GM19397 (cell line): ENCODE measurements around the gene BAX.

Experiments
- ATAC-seq: cut with Tn5 transposase; IDR thresholded peaks from one replicate; pipeline ENCODE4 v1.9.1; 2021; ENCODE audit warnings: mild to moderate bottlenecking, moderate library complexity; ENCODE audit not compliant: unreplicated experiment

BAX gene

DNA sequence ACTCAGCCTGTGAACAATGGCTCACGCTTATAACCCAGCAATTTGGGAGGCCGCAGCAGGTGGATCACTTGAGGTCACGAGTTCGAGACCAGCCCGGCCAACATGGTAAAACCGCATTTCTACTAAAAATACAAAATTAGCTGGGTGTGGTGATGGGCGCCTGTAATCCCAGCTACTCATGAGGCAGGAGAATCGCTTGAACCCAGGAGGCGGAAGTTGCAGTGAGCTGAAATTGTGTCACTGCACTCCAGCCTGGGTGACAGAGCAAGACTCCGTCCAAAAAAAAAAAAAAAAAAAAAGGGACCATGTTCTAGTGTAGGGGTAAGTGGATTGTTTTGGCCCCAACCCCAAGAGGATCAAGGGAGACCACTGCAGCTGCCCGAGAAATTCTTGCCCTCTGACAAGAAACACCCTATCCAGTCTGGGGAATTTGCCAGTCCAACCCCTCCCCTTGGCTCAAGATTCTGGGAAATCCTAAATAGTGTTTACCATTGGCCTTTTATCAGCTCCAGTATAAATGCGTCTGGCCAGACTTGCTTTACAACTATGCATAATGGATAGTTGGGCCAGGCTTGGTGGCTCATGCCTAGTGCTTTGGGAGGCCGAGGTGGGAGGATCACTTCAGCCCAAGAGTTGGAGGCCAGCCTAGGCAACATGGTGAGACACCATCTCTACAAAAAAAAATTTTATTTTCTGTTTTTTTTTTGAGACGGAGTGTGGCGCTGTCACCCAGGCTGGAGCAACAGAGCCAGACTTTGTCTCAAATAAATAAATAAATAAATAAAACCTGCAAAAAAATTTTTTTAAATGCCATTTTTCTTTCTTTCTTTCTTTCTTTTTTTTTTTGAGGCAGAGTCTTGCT lies 26.3 kb upstream of the BAX start:
- no peak for ATAC-seq

DNA sequence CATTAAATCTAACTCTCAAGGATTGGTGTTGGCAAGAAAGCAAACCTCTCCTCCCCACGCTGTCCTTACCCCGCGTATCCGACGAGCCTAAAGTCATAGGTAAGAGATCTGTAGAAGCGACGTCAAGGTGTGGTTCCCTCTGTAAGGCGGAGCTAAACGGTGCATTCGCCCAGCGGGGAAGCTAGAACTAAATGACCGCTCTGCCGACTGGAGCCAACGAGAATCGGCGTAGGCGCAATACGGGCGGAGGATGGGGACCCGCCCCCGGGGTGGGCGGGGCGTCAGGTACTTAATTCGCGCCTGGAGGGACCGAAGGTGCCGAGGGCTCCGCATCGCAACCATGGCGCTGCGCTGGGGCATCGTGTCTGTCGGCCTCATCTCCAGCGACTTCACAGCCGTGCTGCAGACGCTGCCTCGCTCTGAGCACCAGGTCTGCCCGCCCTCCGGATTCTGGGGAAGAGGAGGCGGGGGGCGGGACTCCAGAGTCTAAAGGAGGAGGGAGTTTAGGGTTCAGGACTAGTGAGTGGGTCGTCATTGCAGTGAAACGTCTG lies 21.2 kb upstream of the BAX start, which contains the start of gene DHDH:
Gene DHDH, plus strand, starts transcription at position 318 of the 551 bp plus-strand sequence. Its CDS starts 23 bp downstream, at position 341.
- ATAC-seq, result no peak

DNA sequence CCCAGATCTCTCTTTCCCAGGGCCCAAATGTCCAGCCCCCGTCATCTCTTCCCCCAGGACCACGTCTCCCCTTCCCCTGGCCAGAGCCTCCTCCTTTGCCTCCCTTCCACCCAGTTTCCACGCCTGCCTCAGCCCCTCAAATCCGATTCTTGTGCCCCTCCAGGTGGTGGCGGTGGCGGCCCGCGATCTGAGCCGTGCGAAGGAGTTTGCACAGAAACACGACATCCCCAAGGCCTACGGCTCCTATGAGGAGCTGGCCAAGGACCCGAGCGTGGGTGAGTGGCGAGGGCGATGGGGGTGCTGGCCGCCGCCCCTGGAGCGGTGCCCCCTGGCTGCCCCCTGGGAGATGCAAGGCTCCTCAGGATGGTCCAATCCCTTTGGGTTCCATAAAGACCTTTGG lies 19.8 kb upstream of the BAX start:
- no peak for ATAC-seq

DNA sequence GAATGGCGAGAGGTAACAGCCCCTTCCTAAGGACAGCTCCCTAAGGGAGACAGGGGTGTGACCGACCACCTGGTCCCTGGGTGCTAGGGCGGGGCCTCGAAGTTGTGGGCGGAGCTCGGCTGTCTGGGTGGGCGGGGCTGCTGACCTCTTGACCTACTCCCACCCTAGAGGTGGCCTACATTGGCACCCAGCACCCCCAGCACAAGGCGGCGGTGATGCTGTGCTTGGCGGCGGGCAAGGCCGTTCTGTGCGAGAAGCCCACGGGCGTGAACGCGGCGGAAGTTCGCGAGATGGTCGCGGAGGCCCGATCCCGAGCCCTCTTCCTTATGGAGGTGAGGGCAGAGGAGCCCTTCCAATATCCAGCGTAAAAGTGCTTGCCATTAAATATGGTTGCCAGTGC lies 18.8 kb upstream of the BAX start:
- ATAC-seq, result no peak

DNA sequence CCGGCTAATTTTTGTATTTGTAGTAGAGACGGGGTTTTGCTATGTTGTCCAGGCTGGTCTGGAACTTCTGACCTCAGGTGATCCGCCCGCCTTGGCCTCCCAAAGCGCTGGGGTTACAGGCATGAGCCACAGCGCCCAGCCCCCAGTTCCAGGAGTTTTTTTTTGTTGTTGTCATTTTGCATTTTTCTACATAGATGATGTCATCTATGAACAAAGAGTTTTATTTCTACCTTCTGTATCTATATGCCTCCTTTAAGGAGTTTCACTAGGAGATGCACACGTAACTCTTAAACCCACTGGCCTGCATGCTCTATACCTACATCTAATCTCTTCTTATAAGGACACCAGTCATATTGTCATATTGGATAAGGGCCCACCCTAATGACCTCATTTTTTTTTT lies 16.4 kb upstream of the BAX start:
- ATAC-seq, result no peak

DNA sequence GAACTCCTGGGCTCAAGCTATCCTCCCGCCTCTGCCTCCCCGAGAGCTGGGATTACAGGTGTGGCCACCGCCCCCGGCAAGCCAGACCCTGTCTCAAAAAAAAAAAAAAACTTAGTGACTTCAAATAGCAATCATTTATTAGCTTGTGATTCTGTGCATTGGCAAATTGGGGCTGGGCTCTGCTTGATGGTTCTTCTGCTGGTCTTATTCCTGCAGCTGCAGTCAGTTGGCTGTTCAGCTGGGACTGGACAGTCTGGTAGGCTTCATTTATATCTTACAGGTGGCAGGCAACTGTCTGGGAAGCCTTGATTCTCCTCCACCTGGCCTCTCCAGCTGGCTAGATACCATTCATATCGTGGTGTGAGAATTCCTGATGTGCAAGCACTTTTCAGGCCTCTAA lies 13.8 kb upstream of the BAX start:
- ATAC-seq, result no peak

DNA sequence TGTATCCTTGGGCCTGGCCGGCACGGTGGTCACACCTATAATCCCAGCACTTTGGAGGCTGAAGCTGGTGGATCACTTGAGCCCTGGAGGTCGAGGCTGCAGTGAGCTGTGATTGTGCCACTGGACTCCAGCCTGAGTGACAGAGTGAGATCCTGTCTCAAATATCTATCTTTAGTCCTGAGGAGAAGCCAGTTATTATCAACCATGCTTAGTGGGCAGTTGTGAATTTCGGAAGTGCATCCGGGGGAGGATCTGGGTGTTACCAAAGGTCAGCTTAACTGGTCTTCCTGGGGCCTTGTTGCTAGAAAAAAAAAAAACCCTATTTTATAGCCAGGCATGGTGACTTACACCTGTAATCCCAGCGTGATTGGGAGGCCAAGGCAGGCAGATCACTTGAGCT lies 11.6 kb upstream of the BAX start:
- no peak for ATAC-seq

DNA sequence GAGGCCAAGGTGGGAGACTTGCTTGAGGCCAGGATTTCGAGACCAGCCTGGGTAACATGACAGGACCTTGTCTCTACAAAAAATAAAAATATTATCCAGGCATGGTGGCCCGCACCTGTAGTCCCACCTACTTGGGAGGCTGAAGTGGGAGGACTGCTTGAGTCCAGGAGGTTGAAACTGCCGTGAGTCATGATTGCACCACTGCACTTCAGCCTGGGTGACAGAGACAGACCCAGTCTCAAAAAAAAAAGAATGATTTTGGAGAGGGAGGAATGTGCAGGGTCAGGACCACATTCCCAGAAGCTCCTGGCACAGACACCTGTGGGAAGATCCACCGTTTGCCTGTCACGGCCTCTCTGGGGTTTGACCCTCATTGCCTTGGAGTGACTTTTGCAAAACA lies 9.3 kb upstream of the BAX start:
- ATAC-seq, result no peak

DNA sequence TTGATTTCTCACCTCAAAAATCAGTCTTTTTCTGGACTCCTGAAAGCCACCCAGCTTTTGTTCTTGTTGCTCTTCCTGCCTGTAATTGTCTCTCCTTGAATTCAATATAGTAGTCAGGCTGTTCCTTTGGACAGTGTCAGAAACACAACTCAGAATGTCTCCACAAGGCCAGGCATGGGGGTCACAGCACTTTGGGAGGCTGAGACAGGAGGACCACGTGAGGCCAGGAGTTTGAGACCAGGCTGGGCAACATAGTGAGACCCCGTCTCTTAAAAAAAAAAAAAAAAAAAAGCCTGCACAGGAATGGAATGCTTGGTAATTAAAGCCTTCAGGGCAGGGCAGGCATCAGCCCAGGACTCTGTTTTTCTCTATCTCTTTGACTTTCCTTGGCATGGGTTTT lies 8.9 kb upstream of the BAX start:
- ATAC-seq, result no peak

DNA sequence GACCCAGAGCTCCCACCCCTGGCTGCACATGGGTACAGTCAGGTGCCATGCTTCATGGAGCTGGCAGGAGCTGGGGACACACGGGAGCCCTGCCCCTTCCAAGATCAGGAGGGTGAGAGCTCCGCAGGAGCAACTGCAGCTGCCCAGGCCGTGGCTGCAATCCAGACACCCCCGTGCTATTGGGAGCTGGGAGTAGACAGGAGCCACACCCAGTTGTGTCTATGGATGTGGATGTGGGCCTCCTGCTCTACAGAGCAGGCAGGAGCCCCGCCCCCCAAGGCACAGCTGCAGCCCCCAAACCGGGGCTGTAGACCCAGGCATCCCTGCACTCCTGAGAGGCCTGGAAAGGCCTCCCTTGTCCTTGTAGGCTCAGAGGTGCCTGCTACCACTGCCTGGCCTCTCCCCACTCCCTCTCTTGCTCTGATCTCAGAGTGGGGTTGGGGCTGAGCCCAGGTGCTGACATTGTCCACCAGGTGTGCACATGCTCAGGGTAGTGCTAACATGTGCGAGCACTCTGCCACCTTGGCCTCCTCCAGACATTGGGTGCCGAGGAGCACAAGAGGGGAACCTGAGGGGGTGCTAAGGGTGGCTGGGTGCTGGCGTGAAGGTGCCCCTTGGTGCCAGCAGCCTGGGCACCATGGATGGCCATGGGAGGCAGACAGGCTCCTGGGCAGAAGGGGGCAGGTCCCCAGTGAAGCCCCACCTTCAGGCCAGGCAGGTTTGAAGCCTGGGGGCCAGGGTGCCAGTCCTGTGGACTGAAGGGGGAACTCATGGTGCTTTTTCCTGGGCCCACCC lies 8.0 kb upstream of the BAX start:
- no peak for ATAC-seq

DNA sequence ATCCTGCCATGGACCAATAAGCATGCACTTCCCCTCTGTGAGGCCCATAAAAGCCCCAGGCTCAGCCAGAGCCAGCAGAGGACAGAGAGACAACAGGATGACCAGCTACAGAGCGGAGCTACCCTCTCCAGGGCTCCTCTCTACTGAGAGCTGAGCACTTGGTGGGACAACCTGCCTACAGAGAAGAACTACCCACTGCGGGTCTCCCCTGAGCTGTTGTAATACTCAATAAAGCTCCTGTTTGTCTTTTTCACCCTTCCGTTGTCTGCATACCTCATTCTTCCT lies 7.5 kb upstream of the BAX start:
- ATAC-seq, result no peak

DNA sequence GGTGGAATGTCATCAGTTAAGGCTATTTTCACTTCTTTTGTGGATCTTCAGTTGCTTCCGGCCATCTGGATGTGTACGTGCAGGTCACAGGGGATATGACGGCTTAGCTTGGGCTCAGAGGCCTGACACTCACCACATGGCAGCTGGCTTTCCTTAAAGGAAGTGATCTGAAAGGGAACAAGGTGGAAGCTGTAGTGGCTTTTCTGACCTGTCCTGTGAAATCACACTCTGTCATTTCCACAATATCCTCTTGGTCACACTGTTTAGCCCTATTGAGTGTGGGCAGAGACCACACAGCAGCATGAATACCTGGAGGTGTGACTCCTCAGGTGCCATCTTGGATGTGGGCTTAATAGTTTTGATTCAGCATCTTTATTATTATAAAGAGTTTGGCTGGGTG lies 4.5 kb upstream of the BAX start:
- ATAC-seq, result no peak

DNA sequence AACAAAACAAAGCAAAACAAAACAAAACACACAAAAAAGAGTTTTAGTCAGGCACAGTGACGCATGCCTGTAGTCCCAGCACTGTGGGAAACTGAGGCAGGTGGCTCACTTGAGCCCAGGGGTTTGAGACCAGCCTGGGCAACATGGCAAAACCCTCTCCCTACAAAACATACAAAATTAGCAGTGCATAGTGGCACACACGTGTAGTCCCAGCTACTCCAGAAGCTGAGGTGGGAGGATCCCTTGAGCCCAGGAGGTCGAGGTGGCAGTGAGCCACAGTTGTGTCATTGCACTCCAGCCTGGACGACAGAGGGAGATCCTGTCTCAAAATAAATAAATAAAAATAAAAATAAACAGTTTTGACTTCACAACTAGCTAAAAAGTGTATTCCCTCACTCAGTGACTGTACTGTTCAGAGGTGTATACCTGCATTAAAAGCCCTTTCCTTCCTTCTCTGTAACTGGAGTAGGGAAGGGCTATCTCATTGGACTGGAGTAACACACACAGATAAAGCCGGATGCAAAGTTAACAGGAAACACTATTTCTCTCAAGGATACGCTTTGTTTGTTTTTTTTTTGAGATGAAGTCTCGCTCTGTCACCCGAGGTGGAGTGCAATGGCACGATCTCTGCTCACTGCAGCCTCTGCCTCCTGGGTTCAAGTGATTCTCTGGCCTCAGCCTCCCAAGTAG lies 3.7 kb upstream of the BAX start:
- ATAC-seq, result no peak

DNA sequence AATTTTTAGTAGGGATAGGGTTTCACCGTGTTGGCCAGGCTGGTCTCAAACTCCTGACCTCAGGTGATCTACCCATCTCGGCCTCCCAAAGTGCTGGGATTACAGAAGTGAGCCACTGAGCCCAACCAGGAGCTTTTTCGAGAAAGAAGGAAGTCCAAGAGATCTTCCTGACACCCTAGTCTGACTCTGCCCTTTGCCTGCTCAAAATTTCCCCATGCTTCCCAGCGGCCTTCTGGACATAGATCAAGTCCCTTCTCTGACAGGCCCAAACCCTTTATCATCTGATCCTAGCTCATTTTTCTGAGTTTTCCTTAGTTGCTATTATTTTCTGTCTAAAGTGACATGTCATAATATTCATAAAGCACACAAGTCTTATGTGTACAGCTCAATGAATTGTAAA lies 1.5 kb upstream of the BAX start:
- ATAC-seq, result no peak

DNA sequence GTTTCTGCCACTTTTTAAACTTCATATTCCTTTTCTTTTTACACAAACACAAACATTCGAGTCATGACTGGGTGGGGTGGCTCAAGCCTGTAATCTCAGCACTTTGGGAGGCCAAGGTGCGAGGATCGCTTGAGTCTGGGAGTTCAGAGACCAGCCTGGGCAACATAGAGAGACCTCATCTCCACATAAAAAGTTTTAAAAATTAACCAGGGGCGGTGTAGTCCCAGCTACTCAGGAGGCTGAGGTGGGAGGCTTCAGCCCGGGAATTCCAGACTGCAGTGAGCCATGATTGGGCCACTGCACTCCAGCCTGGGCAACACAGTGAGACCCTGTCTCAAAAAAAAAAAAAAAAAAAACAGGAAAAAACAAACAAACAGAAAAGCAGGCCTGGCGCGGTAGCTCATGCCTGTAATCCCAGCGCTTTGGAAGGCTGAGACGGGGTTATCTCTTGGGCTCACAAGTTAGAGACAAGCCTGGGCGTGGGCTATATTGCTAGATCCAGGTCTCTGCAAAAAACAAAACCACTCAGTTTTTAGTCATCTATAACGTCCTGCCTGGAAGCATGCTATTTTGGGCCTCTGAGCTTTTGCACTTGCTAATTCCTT lies 583 bp upstream of the BAX start:
- ATAC-seq, result no peak

DNA sequence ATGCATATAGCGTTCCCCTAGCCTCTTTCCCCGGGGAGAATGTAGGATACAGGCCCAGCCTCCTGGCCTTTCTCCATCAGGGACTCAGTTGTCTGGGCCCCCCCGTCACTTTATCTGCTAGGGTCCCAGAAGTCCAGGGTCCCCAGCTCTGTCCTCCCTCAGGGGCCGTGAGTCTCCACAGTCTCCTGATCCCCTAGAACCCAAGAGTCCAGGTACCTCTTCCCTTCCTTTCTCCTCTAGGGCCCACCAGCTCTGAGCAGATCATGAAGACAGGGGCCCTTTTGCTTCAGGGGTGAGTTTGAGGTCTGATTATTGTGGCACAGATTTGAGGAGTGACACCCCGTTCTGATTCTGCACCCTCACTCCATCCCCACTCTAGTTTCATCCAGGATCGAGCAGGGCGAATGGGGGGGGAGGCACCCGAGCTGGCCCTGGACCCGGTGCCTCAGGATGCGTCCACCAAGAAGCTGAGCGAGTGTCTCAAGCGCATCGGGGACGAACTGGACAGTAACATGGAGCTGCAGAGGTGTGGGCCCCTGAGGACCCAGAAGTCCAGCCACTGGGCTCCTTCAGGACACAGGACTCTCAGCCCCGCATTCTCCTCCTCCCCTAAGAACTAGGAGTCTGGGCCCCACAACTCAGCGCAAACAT lies 758 bp downstream of the BAX start:
- no peak for ATAC-seq

DNA sequence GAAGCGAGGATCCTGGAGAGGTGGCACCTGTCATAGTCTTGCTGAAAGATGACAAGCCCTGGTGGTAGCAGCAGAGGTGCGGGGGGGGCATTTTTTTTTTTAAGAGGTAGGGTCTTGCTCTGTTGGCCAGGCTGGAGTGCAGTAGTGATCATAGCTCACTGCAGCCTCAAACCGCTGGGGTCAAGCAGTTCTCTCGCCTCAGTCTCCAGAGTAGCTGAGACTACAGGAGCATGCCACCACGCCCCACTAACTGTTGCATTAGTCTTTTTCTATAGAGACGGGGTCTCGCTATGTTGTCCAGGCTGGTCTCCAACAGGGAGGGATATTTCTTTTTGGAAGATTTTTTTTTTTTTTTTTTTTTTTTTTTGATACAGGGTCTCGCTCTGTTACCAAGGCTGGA lies 3.3 kb downstream of the BAX start:
- ATAC-seq, result no peak

DNA sequence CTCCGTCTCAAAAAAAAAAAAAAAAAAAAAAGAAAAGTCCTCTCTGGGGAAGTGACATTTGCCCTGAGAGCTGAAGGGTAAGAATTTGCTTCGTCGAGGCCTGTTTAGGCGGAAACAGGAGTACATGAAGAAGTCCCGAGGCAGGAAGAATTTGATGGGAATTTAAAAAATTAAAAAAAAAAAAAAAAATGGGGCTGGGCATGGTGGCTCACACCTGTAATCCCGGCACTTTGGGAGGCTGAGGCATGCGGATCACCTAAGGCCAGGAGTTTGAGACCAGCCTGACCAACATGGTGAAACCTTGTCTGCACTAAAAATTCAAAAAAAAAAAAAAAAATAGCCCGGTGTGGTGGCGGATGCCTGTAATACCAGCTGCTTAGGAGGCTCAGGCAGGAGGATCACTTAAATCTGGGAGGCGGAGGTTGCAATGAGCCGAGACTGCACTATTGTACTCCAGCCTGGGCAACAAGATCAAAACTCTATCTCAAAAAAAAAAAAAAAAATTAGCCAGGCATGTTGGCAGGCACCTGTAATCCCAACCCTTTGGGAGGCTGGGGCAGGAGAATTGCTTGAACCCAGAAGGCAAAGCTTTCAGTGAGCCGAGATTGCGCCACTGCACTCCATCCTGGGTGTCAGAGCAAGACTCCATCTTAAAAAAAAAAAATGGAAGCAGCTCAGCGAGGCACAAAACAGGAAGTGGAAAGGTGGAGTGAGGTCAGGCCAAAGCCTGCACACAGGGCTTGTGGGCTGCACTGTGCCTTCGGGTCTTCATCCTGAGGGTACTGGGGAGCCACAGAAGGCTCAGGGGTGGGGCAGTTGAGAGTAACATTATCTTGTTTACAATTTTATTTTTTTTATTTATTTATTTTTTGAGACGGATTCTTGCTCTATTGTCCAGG lies 4.9 kb downstream of the BAX start:
- no peak for ATAC-seq

DNA sequence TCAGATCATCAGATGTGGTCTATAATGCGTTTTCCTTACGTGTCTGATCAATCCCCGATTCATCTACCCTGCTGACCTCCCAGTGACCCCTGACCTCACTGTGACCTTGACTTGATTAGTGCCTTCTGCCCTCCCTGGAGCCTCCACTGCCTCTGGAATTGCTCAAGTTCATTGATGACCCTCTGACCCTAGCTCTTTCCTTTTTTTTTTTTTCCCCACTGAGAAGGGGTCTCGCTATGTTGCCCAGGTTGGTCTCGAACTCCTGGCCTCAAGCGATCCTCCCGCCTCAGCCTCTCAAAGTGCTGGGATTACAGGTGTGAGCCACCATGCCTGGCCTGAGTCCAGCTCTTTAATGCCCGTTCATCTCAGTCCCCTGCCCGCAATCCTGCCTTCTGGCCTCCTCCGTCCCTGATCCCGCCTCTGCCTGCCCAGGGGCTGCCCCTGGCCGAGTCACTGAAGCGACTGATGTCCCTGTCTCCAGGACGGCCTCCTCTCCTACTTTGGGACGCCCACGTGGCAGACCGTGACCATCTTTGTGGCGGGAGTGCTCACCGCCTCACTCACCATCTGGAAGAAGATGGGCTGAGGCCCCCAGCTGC lies 6.5 kb downstream of the BAX start:
- no peak for ATAC-seq
